ENCODE results near the gene BBS4.
"Not testable (repeated sequence)": the region's sequence is repeated elsewhere in the genome, so short reads cannot be mapped to it uniquely, and the experiment has no call there.

GRCh38 chr15:72654397-72654796 is 31.6 kb upstream of the BBS4 start, which contains the start of gene GOLGA6B:
- TF ChIP-seq CTCF (conservative IDR thresholded peaks at IDR 0.05 in 1 of 2, IDR thresholded peaks at IDR 0.05 in 1 of 2; ENCODE audit: low read depth in 1 of 2, low read length in 2 of 2); EZH2 (IDR thresholded peaks at IDR 0.05; ENCODE audit: low read length, missing control alignments): not testable (repeated sequence)

Measured in fibroblast of lung (primary cell).